K562 (cell line): ENCODE data around the gene NOSIP. TPM values are rescaled to one million over a fixed set of nuclear protein-coding genes. Genes with fewer than 3 reads are reported as not detected.

Experiments used
- ATAC-seq: fragments of 200-7000 bp; cut with Tn5 transposase; 3 replicates; pipeline ENCODE4 v1.9.1; 2020; ENCODE audit warnings: moderate library complexity
- BruUV-seq: library from RNA; stranded (reverse); fragments of 400-500 nt; replicated peaks from 2 replicates; lab custom pipeline; 2021; lab: Mats Ljungman, UMichigan
- CTCF ChIA-PET: fragments of 300-600 bp; formaldehyde crosslinking; extraction: SDS; loops from one replicate; lab custom pipeline; 2021; ENCODE audit warnings: low intra/inter-chr PET ratio; lab: Yijun Ruan, JAX
- POLR2A ChIA-PET: fragments of 300-600, 350-650 bp; sonication (Branson Sonifier 250); formaldehyde crosslinking; extraction: SDS; loops from one replicate; lab custom pipeline; 2021; ENCODE audit warnings: antibody characterized with exemption, inconsistent platforms; lab: Yijun Ruan, JAX
- DNase-seq, 4 experiments: peaks; one replicate each; pipeline versions ENCODE4 v3.0.0 to v3.0.0-alpha.2; 2011 to 2018; ENCODE audit warnings: low spot score in 3 of 4, mixed read lengths in 3 of 4; ENCODE audit errors: extremely low read depth in 1 of 4
- FAIRE-seq: peaks from 2 replicates; lab custom pipeline; 2011; peaks lifted over from hg19 to GRCh38; lab: Jason Lieb, UNC
- H2AFZ ChIP-seq: 2 replicates; pipeline ENCODE4 v1.6.0; 2011; ENCODE audit warnings: low read depth, low read length, control low read depth, inconsistent platforms
- H3K27ac ChIP-seq: fragments of 200-600 bp; 3 replicates; pipeline ENCODE4 v1.8.0; 2011; ENCODE audit warnings: low read depth, mild to moderate bottlenecking, control low read depth, inconsistent platforms, low read length, moderate library complexity, mixed read lengths; ENCODE audit errors: extremely low read depth
- H3K27me3 ChIP-seq, 2 experiments: fragments of 300-600 bp in 1 of 2; 2 replicates in 1 of 2; 3 replicates in 1 of 2; pipeline versions ENCODE4 v1.6.0 to v1.8.0; 2011; ENCODE audit warnings: inconsistent platforms in 2 of 2, low read length in 2 of 2, mild to moderate bottlenecking in 1 of 2, mixed read lengths in 1 of 2, moderate library complexity in 1 of 2; ENCODE audit not compliant: control insufficient read depth in 2 of 2, insufficient read depth in 2 of 2
- H3K36me3 ChIP-seq: fragments of 300-600 bp; 3 replicates; pipeline ENCODE4 v1.8.0; 2011; ENCODE audit warnings: mild to moderate bottlenecking, low read length, inconsistent platforms; ENCODE audit not compliant: control insufficient read depth, insufficient read depth
- H3K4me1 ChIP-seq, 2 experiments: fragments of 200-600 bp in 1 of 2; replicated peaks in 1 of 2; 2 replicates in 1 of 2; 3 replicates in 1 of 2; pipeline versions ENCODE4 v1.5.1 to v1.8.0; 2011; ENCODE audit warnings: inconsistent platforms in 2 of 2, low read length in 2 of 2, mild to moderate bottlenecking in 1 of 2, mixed read lengths in 1 of 2, moderate library complexity in 1 of 2; ENCODE audit not compliant: control insufficient read depth in 2 of 2, insufficient read depth in 2 of 2
- H3K4me2 ChIP-seq: 2 replicates; pipeline ENCODE4 v1.6.1; 2011; ENCODE audit warnings: low read length, control low read depth, inconsistent platforms, mixed read lengths; ENCODE audit not compliant: insufficient read depth
- H3K4me3 ChIP-seq: fragments of 200-600 bp; sonication (generic), shearing (Covaris generic); 2 replicates; pipeline ENCODE4 v1.5.1; 2016; ENCODE audit warnings: control low read depth, inconsistent platforms
- H3K79me2 ChIP-seq: fragments of 200-600 bp; 3 replicates; pipeline ENCODE4 v1.8.0; 2011; ENCODE audit warnings: low read length, inconsistent platforms; ENCODE audit not compliant: control insufficient read depth, insufficient read depth
- H3K9ac ChIP-seq, 2 experiments: 2 replicates each; pipeline versions ENCODE4 v1.6.0 to v1.6.1; 2011; ENCODE audit warnings: low read depth in 2 of 2, low read length in 2 of 2, control low read depth in 1 of 2, inconsistent platforms in 1 of 2, mild to moderate bottlenecking in 1 of 2, mixed read lengths in 1 of 2; ENCODE audit not compliant: insufficient read depth in 1 of 2
- H3K9me1 ChIP-seq: one replicate; pipeline ENCODE4 v1.6.0; 2011; ENCODE audit warnings: inconsistent platforms, mild to moderate bottlenecking, low read length, moderate library complexity; ENCODE audit not compliant: control insufficient read depth, insufficient read depth
- H3K9me3 ChIP-seq: replicated peaks from 2 replicates; pipeline ENCODE4 v1.5.1; 2011; ENCODE audit warnings: low read depth, low read length, inconsistent platforms; ENCODE audit not compliant: control insufficient read depth, insufficient read depth
- H4K20me1 ChIP-seq: replicated peaks from 2 replicates; pipeline ENCODE4 v1.6.1; 2011; ENCODE audit warnings: low read length, inconsistent platforms, mixed read lengths; ENCODE audit not compliant: control insufficient read depth, insufficient read depth
- E2F5 ChIP-seq: sonication (generic); formaldehyde crosslinking; IDR thresholded peaks from 2 replicates; pipeline ENCODE4 v1.8.0; 2022; ENCODE audit warnings: mild to moderate bottlenecking, missing genetic modification reagents
- HOXB6 ChIP-seq: fragments of 250-450 bp; sonication (Bioruptor Pico); IDR thresholded peaks from 2 replicates; pipeline ENCODE4 v1.5.1; 2022; ENCODE audit warnings: mild to moderate bottlenecking, borderline replicate concordance
- NR0B1 ChIP-seq: fragments of 450-650 bp; IDR thresholded peaks from one replicate; pipeline ENCODE4 v1.6.1; 2018; ENCODE audit warnings: mild to moderate bottlenecking, moderate library complexity; ENCODE audit not compliant: partially characterized antibody
- PHB2 ChIP-seq: fragments of 450-650 bp; IDR thresholded peaks from 2 replicates; pipeline ENCODE4 v1.6.1; 2017; ENCODE audit warnings: low read depth
- RCOR1 ChIP-seq, 2 experiments: IDR thresholded peaks; 2 replicates each; pipeline ENCODE4 v1.6.1; 2012; ENCODE audit warnings: low read depth in 2 of 2, low read length in 2 of 2, borderline replicate concordance in 1 of 2, improper control_type of control experiment in 1 of 2
- RNF2 ChIP-seq: sonication (generic); IDR thresholded peaks from 2 replicates; pipeline ENCODE4 v1.6.1; 2016
- ZKSCAN3 ChIP-seq: fragments of 250-450 bp; sonication (Bioruptor Pico); IDR thresholded peaks from 2 replicates; pipeline ENCODE4 v1.4.0; 2020
- WGBS: fragments of 100-300 bp; shearing (Covaris generic); methylation state at CpG from one replicate; pipeline ENCODE4 v1.1.6; 2016; ENCODE audit warnings: low coverage, mixed read lengths; ENCODE audit not compliant: insufficient coverage; ENCODE audit errors: missing lambda C conversion rate; 5-methylcytosine and 5-hydroxymethylcytosine counted together
- in situ Hi-C: fragments of 300-500 bp; cut with MboI; formaldehyde crosslinking; loops from 4 replicates; pipeline ENCODE4 v1.15.0; 2018; ENCODE audit warnings: inconsistent platforms, mixed read lengths
- intact Hi-C: fragments of 100-400 bp; cut with micrococcal nuclease; formaldehyde crosslinking; loops from 2 replicates; pipeline ENCODE4 v1.14.2; 2022
- polyA plus RNA-seq, 8 experiments: library from polyadenylated mRNA; depleted of rRNA in 4 of 8; stranded (reverse) in 5 of 8; unstranded in 3 of 8; fragments of >200 nt; fragmentation: Nextera tagmentation in 2 of 8; fragmentation: Illumina TruSeq in 1 of 8; extraction: Ambion mirVana in 2 of 8; extraction: Trizol in 1 of 8; gene quantifications; 2 replicates each; pipeline versions ENCODE4 v1.2.1 to v1.2.3, GENCODE V29; 2011 to 2014; ENCODE audit warnings: inconsistent platforms in 1 of 8, missing spikeins in 1 of 8
- total RNA-seq, 7 experiments: library from RNA; depleted of rRNA in 6 of 7; stranded (reverse); fragments of >200 nt in 6 of 7; fragmentation: Illumina TruSeq in 2 of 7; extraction: Trizol in 2 of 7; gene quantifications; 2 replicates each; pipeline versions ENCODE4 v1.2.1 to v1.2.3, GENCODE V29; 2011 to 2021; ENCODE audit warnings: low replicate concordance in 1 of 7

NOSIP gene
- total and polyA plus RNA-seq, 9 of the 15 experiments (the other 6 are each of a cell fraction or from before 2014, with no cell fraction given), result 14.4 to 153 (median 79.9) TPM

GRCh38 chr19:49605605-49606004, 25.2 kb upstream of the NOSIP start:
- no peaks in the 10 kb centered on the region for H3K9me1 ChIP-seq
- in situ Hi-C loops, result no loop called here
- peaks cover 74% of the 10 kb centered on the region; the same call in 2 of the 3 replicates for H3K36me3 ChIP-seq
- H2AFZ ChIP-seq, result no peak overlapping the region
- WGBS, result 95% methylated on average over 7 of the region's 7 CpGs
- ATAC-seq (no peak), DNase-seq (no peak), FAIRE-seq (no peak)
- peaks cover 3% of the 10 kb centered on the region; the same call in 1 of the 3 replicates for H3K79me2 ChIP-seq
- no peaks in the 10 kb centered on the region for H3K27me3 ChIP-seq
- TF ChIP-seq HOXB6 (no peak), RNF2 (no peak), PHB2 (no peak), NR0B1 (no peak), E2F5 (no peak), RCOR1 (IDR thresholded peaks at IDR 0.05; ENCODE audit: borderline replicate concordance in 1 of 2, low read depth in 2 of 2, low read length in 2 of 2) (no peak), ZKSCAN3 (CRISPR knock-in tag) (no peak)
- no peak overlapping the region for H3K27ac ChIP-seq
- POLR2A ChIA-PET, result interaction anchor here (0.6 to 1.6 kb wide), 2 partner anchors 11 to 452 kb away, joined by 6 read pairs; no protein-coding TSS in a partner anchor
- CTCF ChIA-PET, result no interaction called here
- intact Hi-C loops, result no loop called here
- no peak overlapping the region for H3K4me3 ChIP-seq
- no peaks in the 10 kb centered on the region for H3K4me1 ChIP-seq
- no peak overlapping the region; a peak in 1 of 4 replicates for H3K9ac ChIP-seq
- no peaks in the 10 kb centered on the region for H3K9me3 ChIP-seq
- H3K4me2 ChIP-seq, result no peak overlapping the region
- BruUV-seq, result no TSS peak
- 0 out of 2 replicates have a peak, but pooled peaks cover 5% of the 10 kb centered on the region for H4K20me1 ChIP-seq
